Measurements from ENCODE around the gene LOXL1. TPM values are rescaled to one million over a fixed set of nuclear protein-coding genes. Genes with fewer than 3 reads are reported as not detected.

The LOXL1 gene
- total and polyA plus RNA-seq, 10 of the 15 experiments (the other 5 are each of a cell fraction or from before 2014, with no cell fraction given) = 0.07 to 0.15 TPM; not detected in 8

DNA sequence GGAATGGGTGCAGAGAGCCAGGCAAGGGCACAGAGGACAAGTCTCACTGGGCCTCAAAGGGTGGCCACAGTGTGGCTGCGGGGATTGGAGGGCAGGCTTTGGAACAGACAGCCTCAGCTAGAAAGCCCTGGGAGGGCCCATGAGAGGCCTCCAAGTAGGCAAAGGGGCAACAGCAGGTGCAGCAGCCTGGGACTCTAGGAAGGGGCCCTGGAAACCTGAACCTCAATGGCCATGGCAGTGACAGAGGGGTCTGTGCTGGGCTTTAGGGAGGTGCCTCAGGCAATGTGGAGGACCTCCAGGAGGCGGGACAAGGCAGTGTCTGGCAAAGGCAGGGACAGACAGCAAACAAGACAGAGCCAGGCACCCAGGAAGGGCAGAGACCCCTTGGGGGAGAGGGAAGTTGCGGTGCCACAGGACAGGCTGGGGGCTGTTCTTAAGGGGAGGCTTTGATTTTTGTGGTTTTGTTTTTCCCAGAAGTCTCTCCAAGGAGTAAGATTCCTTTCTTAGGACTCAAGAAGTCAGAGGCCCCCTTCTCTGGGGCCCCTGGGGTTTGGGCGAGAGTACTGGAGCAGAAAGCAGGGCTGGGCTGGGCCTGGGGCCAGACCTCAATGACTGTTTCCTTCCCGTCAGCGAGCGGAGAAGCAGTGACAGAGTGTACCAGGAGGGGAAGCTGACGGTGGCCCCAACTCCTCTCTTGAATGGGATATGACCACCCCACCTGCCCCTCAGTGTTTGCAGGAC is 56.1 kb downstream of the LOXL1 start (continued):
- TF ChIP-seq BCL3 (IDR thresholded peaks at IDR 0.05; ENCODE audit: borderline replicate concordance, insufficient read depth, low read depth, low read length, poor library complexity, severe bottlenecking) (no peak), PAX8 (IDR thresholded peaks at IDR 0.05) (no peak), YY1 (IDR thresholded peaks at IDR 0.05; ENCODE audit: low read depth, low read length) (no peak), CHD4 (IDR thresholded peaks at IDR 0.05) (no peak), CBFB (IDR thresholded peaks at IDR 0.05; ENCODE audit: low read depth) (peak; percentile 50; the same call in 1 of the 2 replicates), KLF5 (IDR thresholded peaks at IDR 0.05; ENCODE audit: partially characterized antibody) (no peak), TARDBP (IDR thresholded peaks at IDR 0.05; ENCODE audit: borderline replicate concordance) (no peak), SUPT20H (IDR thresholded peaks at IDR 0.05; ENCODE audit: borderline replicate concordance, control insufficient read depth, low read depth, low read length) (no peak), IKZF2 (IDR thresholded peaks at IDR 0.05) (peak in 1 of 2 experiments; percentile 24; a peak in 1 of 4 replicates), SIX5 (IDR thresholded peaks at IDR 0.05; ENCODE audit: low read depth, low read length, severe bottlenecking) (no peak), BACH1 (IDR thresholded peaks at IDR 0.05; ENCODE audit: borderline replicate concordance) (no peak), CEBPZ (IDR thresholded peaks at IDR 0.05; ENCODE audit: low read depth, low read length) (no peak), BHLHE40 (IDR thresholded peaks at IDR 0.05; ENCODE audit: borderline replicate concordance in 1 of 2, low read depth in 2 of 2, low read length in 1 of 2) (no peak), E4F1 (IDR thresholded peaks at IDR 0.05; ENCODE audit: borderline replicate concordance, partially characterized antibody) (no peak), CHD1 (IDR thresholded peaks at IDR 0.05; ENCODE audit: low read depth, low read length) (no peak), NRF1 (conservative IDR thresholded peaks at IDR 0.05; ENCODE audit: low read depth, low read length) (no peak), POU2F2 (IDR thresholded peaks at IDR 0.05; ENCODE audit: borderline replicate concordance, low read depth, low read length) (no peak), ZNF217 (IDR thresholded peaks at IDR 0.05) (no peak), POLR2AphosphoS5 (IDR thresholded peaks at IDR 0.05; ENCODE audit: low read length) (peak; percentile 45; the same call in 1 of the 2 replicates), RCOR1 (conservative IDR thresholded peaks at IDR 0.05; ENCODE audit: low read depth, low read length) (no peak), RBBP5 (conservative IDR thresholded peaks at IDR 0.05) (no peak), POLR2AphosphoS2 (IDR thresholded peaks at IDR 0.05; ENCODE audit: low read depth, low read length) (no peak)
- TF ChIP-seq, protein P1, sequence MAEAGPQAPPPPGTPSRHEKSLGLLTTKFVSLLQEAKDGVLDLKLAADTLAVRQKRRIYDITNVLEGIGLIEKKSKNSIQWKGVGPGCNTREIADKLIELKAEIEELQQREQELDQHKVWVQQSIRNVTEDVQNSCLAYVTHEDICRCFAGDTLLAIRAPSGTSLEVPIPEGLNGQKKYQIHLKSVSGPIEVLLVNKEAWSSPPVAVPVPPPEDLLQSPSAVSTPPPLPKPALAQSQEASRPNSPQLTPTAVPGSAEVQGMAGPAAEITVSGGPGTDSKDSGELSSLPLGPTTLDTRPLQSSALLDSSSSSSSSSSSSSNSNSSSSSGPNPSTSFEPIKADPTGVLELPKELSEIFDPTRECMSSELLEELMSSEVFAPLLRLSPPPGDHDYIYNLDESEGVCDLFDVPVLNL (IDR thresholded peaks at IDR 0.05; ENCODE audit: low read depth, low read length) = no peak
